ENCODE measurements around the gene CNMD. TPM values are rescaled to one million over a fixed set of nuclear protein-coding genes. Genes with fewer than 3 reads are reported as not detected.

Gene CNMD
- total RNA-seq, 6 donors from 2014 or later, result 0.24 to 0.46 TPM; not detected in 4

DNA sequence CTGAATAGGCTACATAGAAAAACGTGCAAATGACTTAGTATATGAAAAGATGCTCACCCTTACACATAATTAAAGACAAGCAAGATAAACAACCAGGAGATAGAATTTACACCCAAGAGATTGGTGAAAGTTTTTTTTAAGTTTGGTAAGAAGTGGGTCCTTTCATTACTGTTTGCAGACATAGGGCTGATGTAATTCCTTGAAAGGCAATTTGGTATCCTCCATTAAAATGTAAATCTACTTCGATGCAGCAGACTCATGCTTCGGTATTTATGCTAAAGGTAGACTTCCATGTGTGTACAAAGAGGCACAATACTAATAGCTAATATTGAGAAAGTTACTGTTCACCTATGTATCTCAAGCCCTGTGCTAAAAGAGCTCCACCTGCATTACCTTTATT lies 33.5 kb downstream of the CNMD start:
- H3K27me3 ChIP-seq, result no peaks in the 10 kb centered on the region
- H3K4me3 ChIP-seq, result no peak overlapping the region
- peaks cover 0 to 7% (median 0%) of the 10 kb centered on the region in 4 donors for H3K4me1 ChIP-seq
- no peak for TF ChIP-seq POLR2AphosphoS5 (IDR thresholded peaks at IDR 0.05)
- TF ChIP-seq POLR2A (IDR thresholded peaks at IDR 0.05), result no peak
- TF ChIP-seq EP300 (IDR thresholded peaks at IDR 0.05), result no peak
- TF ChIP-seq, protein P1, sequence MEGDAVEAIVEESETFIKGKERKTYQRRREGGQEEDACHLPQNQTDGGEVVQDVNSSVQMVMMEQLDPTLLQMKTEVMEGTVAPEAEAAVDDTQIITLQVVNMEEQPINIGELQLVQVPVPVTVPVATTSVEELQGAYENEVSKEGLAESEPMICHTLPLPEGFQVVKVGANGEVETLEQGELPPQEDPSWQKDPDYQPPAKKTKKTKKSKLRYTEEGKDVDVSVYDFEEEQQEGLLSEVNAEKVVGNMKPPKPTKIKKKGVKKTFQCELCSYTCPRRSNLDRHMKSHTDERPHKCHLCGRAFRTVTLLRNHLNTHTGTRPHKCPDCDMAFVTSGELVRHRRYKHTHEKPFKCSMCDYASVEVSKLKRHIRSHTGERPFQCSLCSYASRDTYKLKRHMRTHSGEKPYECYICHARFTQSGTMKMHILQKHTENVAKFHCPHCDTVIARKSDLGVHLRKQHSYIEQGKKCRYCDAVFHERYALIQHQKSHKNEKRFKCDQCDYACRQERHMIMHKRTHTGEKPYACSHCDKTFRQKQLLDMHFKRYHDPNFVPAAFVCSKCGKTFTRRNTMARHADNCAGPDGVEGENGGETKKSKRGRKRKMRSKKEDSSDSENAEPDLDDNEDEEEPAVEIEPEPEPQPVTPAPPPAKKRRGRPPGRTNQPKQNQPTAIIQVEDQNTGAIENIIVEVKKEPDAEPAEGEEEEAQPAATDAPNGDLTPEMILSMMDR (IDR thresholded peaks at IDR 0.05), result no peak
- ATAC-seq (ENCODE audit: low FRiP score in 2 of 2) (no peak), DNase-seq (no peak)
- no peaks in the 10 kb centered on the region for H3K36me3 ChIP-seq
- 81 to 84% methylated on average over 3 of the region's 3 CpGs for WGBS, 2 donors
- no peaks in the 10 kb centered on the region for H3K9me3 ChIP-seq
- H3K27ac ChIP-seq, result no peak overlapping the region

- 56 to 72% methylated on average over 2 to 6 of the region's 6 CpGs for WGBS, 2 donors
- H3K36me3 ChIP-seq, result peaks cover 0 to 3% (median 0%) of the 10 kb centered on the region in 4 donors
- no peaks in the 10 kb centered on the region for H3K27me3 ChIP-seq
- peaks cover 0 to 7% (median 0%) of the 10 kb centered on the region in 4 donors for H3K4me1 ChIP-seq
- TF ChIP-seq POLR2A (IDR thresholded peaks at IDR 0.05), result no peak
- TF ChIP-seq, protein P1 (IDR thresholded peaks at IDR 0.05), result no peak
- no peak for TF ChIP-seq POLR2AphosphoS5 (IDR thresholded peaks at IDR 0.05)
- no peak for TF ChIP-seq EP300 (IDR thresholded peaks at IDR 0.05)
- no peak overlapping the region for H3K27ac ChIP-seq
- DNase-seq (no peak), ATAC-seq (ENCODE audit: low FRiP score in 2 of 2) (no peak)
- H3K9me3 ChIP-seq, result no peaks in the 10 kb centered on the region
- no peak overlapping the region for H3K4me3 ChIP-seq
These were observed 36.1 kb downstream of the CNMD start for GRCh38 chr13:52703482-52703881.

DNA sequence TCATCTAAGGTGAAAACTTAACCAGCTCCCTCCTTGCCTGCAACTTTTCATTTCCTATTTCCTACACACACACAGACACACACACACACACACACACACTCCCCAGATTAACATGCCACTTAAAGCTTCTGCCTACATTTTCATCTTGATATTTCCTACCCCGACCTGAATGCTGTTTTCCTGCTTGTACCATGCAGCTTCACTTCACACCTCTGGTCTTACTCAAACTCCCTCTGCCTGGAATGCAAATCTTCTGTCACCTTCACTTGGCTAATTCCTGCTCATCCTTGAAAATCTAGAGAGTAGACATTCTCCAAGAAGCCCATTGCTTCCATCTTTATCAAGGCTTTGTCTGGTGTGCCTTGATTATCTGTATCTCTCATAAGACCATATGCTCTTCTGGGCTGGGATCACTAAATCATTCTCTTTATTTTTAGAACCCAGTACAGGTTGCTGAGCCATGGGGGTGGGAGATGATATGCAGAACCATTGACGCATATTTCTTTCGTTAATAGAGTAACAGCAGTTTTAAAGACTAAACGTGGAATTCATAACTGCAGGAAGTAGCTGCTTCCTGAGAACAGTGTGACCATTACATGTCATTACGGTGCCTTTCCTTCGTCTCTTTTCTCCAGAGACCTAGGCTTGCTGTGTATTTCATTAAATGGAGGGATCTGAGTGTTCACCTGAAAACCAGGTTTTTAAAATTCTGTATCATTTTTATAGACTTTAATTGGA lies 37.7 kb downstream of the CNMD start:
- no peak for TF ChIP-seq POLR2A (IDR thresholded peaks at IDR 0.05)
- no peak for TF ChIP-seq POLR2AphosphoS5 (IDR thresholded peaks at IDR 0.05)
- TF ChIP-seq EP300 (IDR thresholded peaks at IDR 0.05), result no peak
- TF ChIP-seq, protein P1 (IDR thresholded peaks at IDR 0.05), result no peak
- WGBS, 2 donors, result 44 to 56% methylated on average over 6 of the region's 6 CpGs
- no peaks in the 10 kb centered on the region for H3K27me3 ChIP-seq
- DNase-seq (no peak), ATAC-seq (ENCODE audit: low FRiP score in 2 of 2) (no peak)
- H3K4me1 ChIP-seq, result peaks cover 0 to 7% (median 0%) of the 10 kb centered on the region in 4 donors
- no peaks in the 10 kb centered on the region for H3K9me3 ChIP-seq
- no peak overlapping the region for H3K4me3 ChIP-seq
- peaks cover 0 to 16% (median 0%) of the 10 kb centered on the region in 4 donors for H3K36me3 ChIP-seq
- no peak overlapping the region for H3K27ac ChIP-seq

GRCh38 chr13:52696566-52696965 lies 43.1 kb downstream of the CNMD start:
- Histone ChIP-seq H3K27ac (no peak overlapping the region), H3K4me3 (no peak overlapping the region), H3K36me3 (peaks cover 0 to 22% (median 0%) of the 10 kb centered on the region in 4 donors), H3K9me3 (no peaks in the 10 kb centered on the region), H3K4me1 (no peaks in the 10 kb centered on the region), H3K27me3 (no peaks in the 10 kb centered on the region)
- TF ChIP-seq, protein P1 (IDR thresholded peaks at IDR 0.05), result no peak
- TF ChIP-seq POLR2AphosphoS5 (IDR thresholded peaks at IDR 0.05) (no peak), POLR2A (IDR thresholded peaks at IDR 0.05) (no peak), EP300 (IDR thresholded peaks at IDR 0.05) (no peak)
- 89 to 91% methylated on average over 5 of the region's 5 CpGs for WGBS, 2 donors
- ATAC-seq (ENCODE audit: low FRiP score in 2 of 2) (no peak), DNase-seq (no peak)

- no peak for DNase-seq
- no peak overlapping the region for H3K27ac ChIP-seq
- no peaks in the 10 kb centered on the region for H3K27me3 ChIP-seq
- 78 to 86% methylated on average over 3 of the region's 3 CpGs for WGBS, 2 donors
- peaks cover 0 to 24% (median 0%) of the 10 kb centered on the region in 4 donors for H3K36me3 ChIP-seq
- no peak for ATAC-seq (ENCODE audit: low FRiP score in 2 of 2)
- no peaks in the 10 kb centered on the region for H3K9me3 ChIP-seq
- TF ChIP-seq, protein P1 (IDR thresholded peaks at IDR 0.05), result no peak
- TF ChIP-seq EP300 (IDR thresholded peaks at IDR 0.05), result no peak
- TF ChIP-seq POLR2AphosphoS5 (IDR thresholded peaks at IDR 0.05), result no peak
- no peak for TF ChIP-seq POLR2A (IDR thresholded peaks at IDR 0.05)
- H3K4me3 ChIP-seq, result no peak overlapping the region
- no peaks in the 10 kb centered on the region for H3K4me1 ChIP-seq
These were observed 43.8 kb downstream of the CNMD start for GRCh38 chr13:52695856-52696255.
